ENCODE measurements around the gene SUPT5H. TPM values are rescaled to one million over a fixed set of nuclear protein-coding genes. Genes with fewer than 3 reads are reported as not detected.

The SUPT5H gene
- total and polyA plus RNA-seq, 2 of the 13 experiments (the other 11 are each of a cell fraction or from before 2014, with no cell fraction given): 48.2 to 51.7 TPM

DNA sequence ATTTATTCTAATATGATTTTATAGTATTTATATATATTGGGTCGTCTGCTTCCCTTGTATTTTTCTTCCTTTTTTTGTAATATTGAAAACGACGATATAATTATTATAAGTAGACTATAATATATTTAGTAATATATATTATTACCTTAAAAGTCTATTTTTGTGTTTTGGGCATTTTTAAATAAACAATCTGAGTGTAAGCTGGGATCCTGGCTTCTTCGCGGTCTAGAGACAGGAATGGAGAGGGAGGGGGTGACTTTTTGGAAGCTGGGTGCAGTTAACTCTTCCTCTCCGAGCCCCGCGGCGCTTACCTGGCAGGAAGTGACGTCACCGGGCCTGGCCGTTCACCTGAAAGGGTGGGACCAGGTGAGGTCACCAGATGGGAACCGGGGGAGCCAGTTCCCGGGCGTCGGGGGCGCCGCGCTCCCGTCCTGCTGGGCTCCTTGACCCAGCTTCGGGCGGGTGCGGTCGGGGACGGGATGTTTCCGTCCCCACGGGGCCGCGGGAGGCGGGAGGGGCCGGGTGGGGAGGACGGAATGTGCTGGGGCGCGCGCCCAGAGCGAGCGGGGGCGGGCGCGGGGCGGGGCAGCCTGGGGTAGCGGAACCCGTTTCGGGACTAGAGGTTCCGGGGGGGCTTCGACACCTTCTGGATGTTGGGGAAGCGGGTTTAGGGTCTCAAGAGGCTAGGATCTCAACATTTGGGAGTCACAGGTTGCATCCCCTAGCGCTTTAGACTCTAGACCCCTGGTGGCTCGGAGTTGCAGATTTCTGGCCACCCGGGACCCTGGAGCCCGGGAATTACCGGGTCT, 36.0 kb upstream of the SUPT5H start (continued):
- TF ChIP-seq, protein P1, sequence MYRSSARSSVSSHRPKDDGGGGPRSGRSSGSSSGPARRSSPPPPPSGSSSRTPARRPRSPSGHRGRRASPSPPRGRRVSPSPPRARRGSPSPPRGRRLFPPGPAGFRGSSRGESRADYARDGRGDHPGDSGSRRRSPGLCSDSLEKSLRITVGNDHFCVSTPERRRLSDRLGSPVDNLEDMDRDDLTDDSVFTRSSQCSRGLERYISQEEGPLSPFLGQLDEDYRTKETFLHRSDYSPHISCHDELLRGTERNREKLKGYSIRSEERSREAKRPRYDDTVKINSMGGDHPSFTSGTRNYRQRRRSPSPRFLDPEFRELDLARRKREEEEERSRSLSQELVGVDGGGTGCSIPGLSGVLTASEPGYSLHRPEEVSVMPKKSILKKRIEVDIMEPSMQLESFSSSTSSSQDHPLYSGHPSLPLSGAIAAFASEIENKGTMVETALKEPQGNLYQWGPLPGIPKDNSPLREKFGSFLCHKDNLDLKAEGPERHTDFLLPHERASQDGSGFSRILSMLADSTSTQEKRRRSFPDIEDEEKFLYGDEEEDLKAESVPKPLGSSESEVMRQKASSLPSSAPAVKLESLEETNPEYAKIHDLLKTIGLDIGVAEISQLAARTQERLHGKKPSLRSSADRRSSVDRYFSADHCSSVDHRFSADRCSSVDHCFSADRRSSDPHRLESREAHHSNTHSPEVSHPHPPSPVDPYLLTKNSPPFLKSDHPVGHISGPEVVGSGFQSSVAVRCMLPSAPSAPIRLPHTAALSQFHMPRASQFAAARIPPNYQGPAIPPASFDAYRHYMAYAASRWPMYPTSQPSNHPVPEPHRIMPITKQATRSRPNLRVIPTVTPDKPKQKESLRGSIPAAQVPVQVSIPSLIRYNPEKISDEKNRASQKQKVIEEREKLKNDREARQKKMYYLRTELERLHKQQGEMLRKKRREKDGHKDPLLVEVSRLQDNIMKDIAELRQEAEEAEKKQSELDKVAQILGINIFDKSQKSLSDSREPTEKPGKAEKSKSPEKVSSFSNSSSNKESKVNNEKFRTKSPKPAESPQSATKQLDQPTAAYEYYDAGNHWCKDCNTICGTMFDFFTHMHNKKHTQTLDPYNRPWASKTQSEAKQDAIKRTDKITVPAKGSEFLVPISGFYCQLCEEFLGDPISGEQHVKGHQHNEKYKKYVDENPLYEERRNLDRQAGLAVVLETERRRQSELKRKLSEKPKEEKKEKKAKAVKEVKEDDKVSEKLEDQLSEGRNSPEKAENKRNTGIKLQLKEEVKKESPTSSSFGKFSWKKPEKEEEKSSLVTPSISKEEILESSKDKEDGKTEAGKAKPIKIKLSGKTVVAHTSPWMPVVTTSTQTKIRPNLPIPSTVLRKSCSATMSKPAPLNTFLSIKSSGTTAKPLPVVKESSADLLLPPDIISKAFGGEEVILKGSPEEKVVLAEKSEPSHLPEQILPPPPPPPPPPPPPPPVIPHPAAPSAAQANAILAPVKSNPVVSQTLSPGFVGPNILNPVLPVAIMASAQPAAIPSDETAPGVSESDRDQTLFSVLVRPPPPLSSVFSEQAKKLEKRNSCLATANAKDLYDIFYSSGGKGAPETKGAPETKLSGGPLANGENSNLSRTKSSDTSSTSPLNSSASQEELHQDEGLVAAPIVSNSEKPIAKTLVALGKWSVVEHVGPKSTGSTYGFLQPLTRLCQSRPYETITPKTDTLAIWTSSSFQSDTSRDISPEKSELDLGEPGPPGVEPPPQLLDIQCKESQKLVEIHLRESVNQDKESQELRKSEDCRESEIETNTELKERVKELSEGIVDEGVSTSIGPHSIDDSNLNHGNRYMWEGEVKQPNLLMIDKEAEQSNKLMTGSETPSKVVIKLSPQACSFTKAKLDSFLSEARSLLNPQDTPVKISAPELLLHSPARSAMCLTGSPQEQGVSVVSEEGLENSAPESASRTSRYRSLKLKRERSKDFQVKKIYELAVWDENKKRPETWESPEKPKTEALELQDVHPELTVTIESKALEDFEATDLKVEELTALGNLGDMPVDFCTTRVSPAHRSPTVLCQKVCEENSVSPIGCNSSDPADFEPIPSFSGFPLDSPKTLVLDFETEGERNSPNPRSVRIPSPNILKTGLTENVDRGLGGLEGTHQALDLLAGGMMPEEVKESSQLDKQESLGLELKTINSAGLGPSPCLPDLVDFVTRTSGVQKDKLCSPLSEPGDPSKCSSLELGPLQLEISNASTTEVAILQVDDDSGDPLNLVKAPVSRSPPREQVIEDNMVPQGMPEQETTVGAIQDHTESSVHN (CRISPR knock-in tag; IDR thresholded peaks at IDR 0.05): no peak
- 0 out of 2 replicates have a peak, but pooled peaks have one; percentile 54 for TF ChIP-seq ZFP36L1 (CRISPR knock-in tag; IDR thresholded peaks at IDR 0.05)
- TF ChIP-seq GTF3A (CRISPR knock-in tag; conservative IDR thresholded peaks at IDR 0.05): no peak
- TF ChIP-seq ZNF530 (CRISPR knock-in tag; IDR thresholded peaks at IDR 0.05; ENCODE audit: low read depth): no peak
- no peak for TF ChIP-seq ZNF10 (CRISPR knock-in tag; IDR thresholded peaks at IDR 0.05; ENCODE audit: borderline replicate concordance, low read depth)
- no peak for TF ChIP-seq HDAC2 (CRISPR knock-in tag; IDR thresholded peaks at IDR 0.05)
- TF ChIP-seq, protein P2, sequence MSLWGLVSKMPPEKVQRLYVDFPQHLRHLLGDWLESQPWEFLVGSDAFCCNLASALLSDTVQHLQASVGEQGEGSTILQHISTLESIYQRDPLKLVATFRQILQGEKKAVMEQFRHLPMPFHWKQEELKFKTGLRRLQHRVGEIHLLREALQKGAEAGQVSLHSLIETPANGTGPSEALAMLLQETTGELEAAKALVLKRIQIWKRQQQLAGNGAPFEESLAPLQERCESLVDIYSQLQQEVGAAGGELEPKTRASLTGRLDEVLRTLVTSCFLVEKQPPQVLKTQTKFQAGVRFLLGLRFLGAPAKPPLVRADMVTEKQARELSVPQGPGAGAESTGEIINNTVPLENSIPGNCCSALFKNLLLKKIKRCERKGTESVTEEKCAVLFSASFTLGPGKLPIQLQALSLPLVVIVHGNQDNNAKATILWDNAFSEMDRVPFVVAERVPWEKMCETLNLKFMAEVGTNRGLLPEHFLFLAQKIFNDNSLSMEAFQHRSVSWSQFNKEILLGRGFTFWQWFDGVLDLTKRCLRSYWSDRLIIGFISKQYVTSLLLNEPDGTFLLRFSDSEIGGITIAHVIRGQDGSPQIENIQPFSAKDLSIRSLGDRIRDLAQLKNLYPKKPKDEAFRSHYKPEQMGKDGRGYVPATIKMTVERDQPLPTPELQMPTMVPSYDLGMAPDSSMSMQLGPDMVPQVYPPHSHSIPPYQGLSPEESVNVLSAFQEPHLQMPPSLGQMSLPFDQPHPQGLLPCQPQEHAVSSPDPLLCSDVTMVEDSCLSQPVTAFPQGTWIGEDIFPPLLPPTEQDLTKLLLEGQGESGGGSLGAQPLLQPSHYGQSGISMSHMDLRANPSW (CRISPR knock-in tag; IDR thresholded peaks at IDR 0.05; ENCODE audit: borderline replicate concordance): peak; percentile 59; the same call in 1 of the 2 replicates
- 0 out of 2 replicates have a peak, but pooled peaks have one; percentile 10 for TF ChIP-seq ZNF263 (CRISPR knock-in tag; IDR thresholded peaks at IDR 0.05)
- no peak for TF ChIP-seq PAWR (CRISPR knock-in tag; IDR thresholded peaks at IDR 0.05; ENCODE audit: borderline replicate concordance)
- TF ChIP-seq, protein P3, sequence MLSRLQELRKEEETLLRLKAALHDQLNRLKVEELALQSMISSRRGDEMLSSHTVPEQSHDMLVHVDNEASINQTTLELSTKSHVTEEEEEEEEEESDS (CRISPR knock-in tag; IDR thresholded peaks at IDR 0.05; ENCODE audit: borderline replicate concordance): no peak
- no peak for TF ChIP-seq NFE2L2 (IDR thresholded peaks at IDR 0.05; ENCODE audit: low read length)
- no peak for TF ChIP-seq ZKSCAN5 (CRISPR knock-in tag; IDR thresholded peaks at IDR 0.05)
- TF ChIP-seq ZNF790 (CRISPR knock-in tag; IDR thresholded peaks at IDR 0.05; ENCODE audit: borderline replicate concordance): 0 out of 2 replicates have a peak, but pooled peaks have one; percentile 30
- no peak for TF ChIP-seq PCBP2 (optimal IDR thresholded peaks at IDR 0.05; ENCODE audit: low read depth, low read length, poor library complexity, severe bottlenecking)
- no peak for TF ChIP-seq IRF2 (CRISPR knock-in tag; IDR thresholded peaks at IDR 0.05)
- no peak for TF ChIP-seq CHD2 (IDR thresholded peaks at IDR 0.05; ENCODE audit: low read depth, low read length)
